HEK293 (cell line): ENCODE measurements around the gene SLC6A4.

Experiments used
- MEIS1 ChIP-seq: sonication (generic); formaldehyde crosslinking; IDR thresholded peaks from 2 replicates; pipeline ENCODE4 v1.8.1; 2022; ENCODE audit warnings: missing genetic modification reagents, mild to moderate bottlenecking, borderline replicate concordance
- ZFP3 ChIP-seq: fragments of 450-650 bp; formaldehyde crosslinking; IDR thresholded peaks from 2 replicates; pipeline ENCODE4 v1.5.1; 2016; ENCODE audit warnings: low read depth, missing biosample characterization, missing genetic modification characterization
- ZNF10 ChIP-seq: fragments of 450-650 bp; formaldehyde crosslinking; IDR thresholded peaks from 2 replicates; pipeline ENCODE4 v1.5.1; 2017; ENCODE audit warnings: missing biosample characterization, missing genetic modification characterization
- ZNF24 ChIP-seq: fragments of 450-650 bp; formaldehyde crosslinking; IDR thresholded peaks from 2 replicates; pipeline ENCODE4 v1.5.1; 2016; ENCODE audit warnings: missing biosample characterization, missing genetic modification characterization
- ZNF585B ChIP-seq: fragments of 450-650 bp; formaldehyde crosslinking; IDR thresholded peaks from 2 replicates; pipeline ENCODE4 v1.5.1; 2016; ENCODE audit warnings: missing biosample characterization, missing genetic modification characterization
- ZNF777 ChIP-seq: fragments of 450-650 bp; formaldehyde crosslinking; IDR thresholded peaks from 2 replicates; pipeline ENCODE4 v1.5.1; 2017; ENCODE audit warnings: missing biosample characterization, missing genetic modification characterization, borderline replicate concordance
- TF ChIP-seq, protein P1 (sequence below): fragments of 450-650 bp; formaldehyde crosslinking; IDR thresholded peaks from 2 replicates; pipeline ENCODE4 v1.5.1; 2016; ENCODE audit warnings: missing biosample characterization, missing genetic modification characterization

DNA sequence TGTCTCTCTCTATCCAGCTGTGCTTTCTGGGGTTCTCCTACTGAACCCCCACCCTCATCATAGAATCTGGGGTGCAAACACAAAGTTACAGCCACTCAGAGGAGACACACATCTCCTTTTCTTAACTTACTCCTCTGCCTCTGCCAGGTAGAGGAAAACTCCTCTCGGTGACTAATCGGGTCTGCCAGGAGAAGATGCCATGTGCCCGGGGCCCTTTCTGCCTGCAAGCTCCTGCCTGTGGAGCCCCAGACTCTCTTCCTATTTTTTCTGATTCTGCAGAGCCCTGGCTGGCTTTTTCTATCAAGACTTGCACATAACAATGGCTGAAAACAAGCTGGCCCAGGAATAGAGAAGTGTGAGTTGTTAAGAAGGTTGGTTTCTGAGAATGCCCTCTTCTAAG, 10.4 kb downstream of the SLC6A4 start:
- TF ChIP-seq, protein P1, sequence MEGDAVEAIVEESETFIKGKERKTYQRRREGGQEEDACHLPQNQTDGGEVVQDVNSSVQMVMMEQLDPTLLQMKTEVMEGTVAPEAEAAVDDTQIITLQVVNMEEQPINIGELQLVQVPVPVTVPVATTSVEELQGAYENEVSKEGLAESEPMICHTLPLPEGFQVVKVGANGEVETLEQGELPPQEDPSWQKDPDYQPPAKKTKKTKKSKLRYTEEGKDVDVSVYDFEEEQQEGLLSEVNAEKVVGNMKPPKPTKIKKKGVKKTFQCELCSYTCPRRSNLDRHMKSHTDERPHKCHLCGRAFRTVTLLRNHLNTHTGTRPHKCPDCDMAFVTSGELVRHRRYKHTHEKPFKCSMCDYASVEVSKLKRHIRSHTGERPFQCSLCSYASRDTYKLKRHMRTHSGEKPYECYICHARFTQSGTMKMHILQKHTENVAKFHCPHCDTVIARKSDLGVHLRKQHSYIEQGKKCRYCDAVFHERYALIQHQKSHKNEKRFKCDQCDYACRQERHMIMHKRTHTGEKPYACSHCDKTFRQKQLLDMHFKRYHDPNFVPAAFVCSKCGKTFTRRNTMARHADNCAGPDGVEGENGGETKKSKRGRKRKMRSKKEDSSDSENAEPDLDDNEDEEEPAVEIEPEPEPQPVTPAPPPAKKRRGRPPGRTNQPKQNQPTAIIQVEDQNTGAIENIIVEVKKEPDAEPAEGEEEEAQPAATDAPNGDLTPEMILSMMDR (tag by site-specific recombination): no peak
- TF ChIP-seq ZNF24 (no peak), ZNF10 (tag by site-specific recombination) (no peak), ZFP3 (tag by site-specific recombination) (no peak), ZNF777 (tag by site-specific recombination) (no peak), ZNF585B (tag by site-specific recombination) (no peak), MEIS1 (CRISPR knock-in tag) (no peak)
